ENCODE measurements around the gene DBNDD2.

DNA sequence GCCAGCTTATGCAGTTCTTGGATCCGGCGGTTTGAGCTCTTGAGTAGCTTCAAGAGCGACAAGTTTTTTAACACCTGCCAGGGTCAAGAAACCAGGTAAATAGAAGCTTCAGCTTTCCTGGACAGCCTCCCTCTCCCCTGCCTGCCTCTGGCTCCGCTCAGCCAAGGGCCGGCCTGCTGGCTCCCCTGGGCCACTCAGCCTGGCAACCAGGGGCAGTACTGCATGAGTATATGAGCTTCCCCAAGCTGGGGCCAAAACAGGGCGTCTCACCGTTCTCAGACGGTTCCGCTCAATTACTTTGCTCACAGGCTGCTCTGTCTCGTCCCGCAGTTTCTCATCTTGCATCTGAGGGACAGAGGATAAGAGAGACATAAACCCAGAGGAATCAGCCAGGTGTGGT, 30.8 kb upstream of the DBNDD2 start:
- TF ChIP-seq, protein P1, sequence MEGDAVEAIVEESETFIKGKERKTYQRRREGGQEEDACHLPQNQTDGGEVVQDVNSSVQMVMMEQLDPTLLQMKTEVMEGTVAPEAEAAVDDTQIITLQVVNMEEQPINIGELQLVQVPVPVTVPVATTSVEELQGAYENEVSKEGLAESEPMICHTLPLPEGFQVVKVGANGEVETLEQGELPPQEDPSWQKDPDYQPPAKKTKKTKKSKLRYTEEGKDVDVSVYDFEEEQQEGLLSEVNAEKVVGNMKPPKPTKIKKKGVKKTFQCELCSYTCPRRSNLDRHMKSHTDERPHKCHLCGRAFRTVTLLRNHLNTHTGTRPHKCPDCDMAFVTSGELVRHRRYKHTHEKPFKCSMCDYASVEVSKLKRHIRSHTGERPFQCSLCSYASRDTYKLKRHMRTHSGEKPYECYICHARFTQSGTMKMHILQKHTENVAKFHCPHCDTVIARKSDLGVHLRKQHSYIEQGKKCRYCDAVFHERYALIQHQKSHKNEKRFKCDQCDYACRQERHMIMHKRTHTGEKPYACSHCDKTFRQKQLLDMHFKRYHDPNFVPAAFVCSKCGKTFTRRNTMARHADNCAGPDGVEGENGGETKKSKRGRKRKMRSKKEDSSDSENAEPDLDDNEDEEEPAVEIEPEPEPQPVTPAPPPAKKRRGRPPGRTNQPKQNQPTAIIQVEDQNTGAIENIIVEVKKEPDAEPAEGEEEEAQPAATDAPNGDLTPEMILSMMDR (conservative IDR thresholded peaks at IDR 0.05; ENCODE audit: low read depth in 2 of 2): no peak
- no peak for TF ChIP-seq EZH2 (IDR thresholded peaks at IDR 0.05; ENCODE audit: low read depth, unreplicated experiment)

All from GM23338 (cell line).